NCI-H2107 (cell line): ENCODE data around the gene ZBTB8B.
"Not testable (repeated sequence)": the region's sequence is repeated elsewhere in the genome, so short reads cannot be mapped to it uniquely, and the experiment has no call there.

Source experiments
- DNase-seq: peaks from one replicate; lab custom pipeline; 2025; lab: John Stamatoyannopoulos, UW

ZBTB8B gene

GRCh38 chr1:32470431-32470830 is 5.6 kb downstream of the ZBTB8B start:
- DNase-seq, result no peak

DNA sequence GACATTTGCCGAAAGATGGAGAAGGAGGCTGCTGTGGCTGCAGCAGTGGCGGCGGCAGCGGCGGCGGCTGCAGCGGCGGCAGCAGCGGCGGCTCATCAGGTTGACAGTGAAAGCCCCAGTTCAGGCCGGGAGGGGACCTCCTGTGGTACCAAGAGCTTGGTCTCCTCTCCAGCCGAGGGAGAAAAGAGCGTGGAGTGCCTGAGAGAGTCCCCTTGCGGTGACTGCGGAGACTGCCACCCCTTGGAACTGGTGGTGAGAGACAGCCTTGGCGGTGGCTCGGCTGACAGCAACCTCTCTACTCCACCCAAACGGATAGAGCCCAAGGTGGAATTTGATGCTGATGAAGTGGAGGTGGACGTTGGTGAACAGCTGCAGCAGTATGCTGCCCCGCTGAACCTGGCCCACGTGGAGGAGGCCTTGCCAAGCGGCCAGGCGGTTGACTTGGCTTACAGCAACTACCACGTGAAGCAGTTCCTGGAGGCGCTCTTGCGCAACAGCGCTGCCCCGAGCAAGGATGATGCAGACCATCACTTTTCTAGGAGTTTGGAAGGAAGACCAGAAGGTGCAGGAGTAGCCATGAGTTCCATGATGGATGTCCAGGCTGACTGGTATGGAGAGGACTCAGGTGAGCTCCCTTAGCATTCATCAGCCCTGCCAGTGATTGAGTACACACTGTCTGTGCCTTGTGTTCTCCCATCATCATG is 6.3 kb downstream of the ZBTB8B start:
- no peak for DNase-seq

GRCh38 chr1:32471695-32472362 is 7.0 kb downstream of the ZBTB8B start:
- DNase-seq, result no peak

DNA sequence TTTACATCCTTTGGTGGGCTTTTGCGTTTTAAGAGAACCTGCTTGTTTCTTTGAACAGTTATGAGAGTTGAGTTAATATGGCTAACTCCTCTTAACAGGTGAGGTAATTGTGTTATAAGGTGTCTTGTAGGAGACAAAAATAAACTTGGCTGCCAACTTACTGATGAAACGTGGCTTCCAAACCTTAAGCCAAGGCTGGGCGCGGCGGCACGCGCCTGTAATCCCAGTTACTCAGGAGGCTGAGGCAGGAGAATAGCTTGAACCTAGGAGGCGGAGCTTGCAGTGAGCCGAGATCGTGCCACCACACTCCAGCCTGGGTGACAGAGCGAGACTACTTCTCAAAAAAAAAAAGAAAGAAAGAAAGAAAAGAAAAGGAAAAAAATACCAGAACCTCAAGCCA is 8.1 kb downstream of the ZBTB8B start:
- not testable (repeated sequence) for DNase-seq

- no peak for DNase-seq
These were observed 10.1 kb downstream of the ZBTB8B start for GRCh38 chr1:32474954-32475353.

- DNase-seq, result no peak
These were observed 15.1 kb downstream of the ZBTB8B start for GRCh38 chr1:32480003-32480402.

DNA sequence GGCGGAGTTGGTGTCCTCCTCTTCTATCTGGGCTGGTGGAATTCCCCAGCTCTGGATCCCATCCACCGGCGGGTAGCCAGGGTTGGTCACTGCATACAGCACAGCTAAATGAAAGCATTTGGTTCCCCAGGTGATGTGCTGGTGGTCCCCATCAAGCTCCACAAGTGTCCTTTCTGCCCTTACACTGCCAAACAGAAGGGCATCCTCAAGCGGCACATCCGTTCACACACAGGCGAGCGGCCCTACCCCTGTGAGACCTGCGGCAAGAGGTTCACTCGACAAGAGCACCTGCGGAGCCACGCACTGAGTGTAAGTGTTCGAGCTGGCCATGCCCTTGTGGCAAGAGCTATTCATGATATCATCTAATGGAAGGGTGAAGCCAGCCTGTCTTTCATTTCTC is 15.9 kb downstream of the ZBTB8B start:
- DNase-seq, result no peak

DNA sequence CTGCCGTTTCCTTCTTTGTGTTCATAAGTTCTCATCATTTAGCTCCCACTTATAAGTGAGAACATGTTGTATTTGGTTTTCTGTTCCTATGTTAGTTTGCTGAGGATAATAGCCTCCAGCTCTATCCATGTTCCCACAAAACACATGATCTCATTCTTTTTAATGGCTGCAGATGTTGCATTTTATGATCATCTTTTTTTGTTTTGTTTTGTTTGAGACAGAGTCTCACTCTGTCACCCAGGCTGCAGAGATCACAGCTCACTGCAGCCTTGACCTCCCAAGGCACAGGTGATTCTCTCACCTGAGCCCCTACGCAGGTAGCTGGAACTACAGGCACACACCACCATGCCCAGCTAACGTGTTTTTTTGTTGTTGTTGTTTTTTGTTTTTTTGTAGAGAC is 16.9 kb downstream of the ZBTB8B start:
- DNase-seq, result not testable (repeated sequence)

DNA sequence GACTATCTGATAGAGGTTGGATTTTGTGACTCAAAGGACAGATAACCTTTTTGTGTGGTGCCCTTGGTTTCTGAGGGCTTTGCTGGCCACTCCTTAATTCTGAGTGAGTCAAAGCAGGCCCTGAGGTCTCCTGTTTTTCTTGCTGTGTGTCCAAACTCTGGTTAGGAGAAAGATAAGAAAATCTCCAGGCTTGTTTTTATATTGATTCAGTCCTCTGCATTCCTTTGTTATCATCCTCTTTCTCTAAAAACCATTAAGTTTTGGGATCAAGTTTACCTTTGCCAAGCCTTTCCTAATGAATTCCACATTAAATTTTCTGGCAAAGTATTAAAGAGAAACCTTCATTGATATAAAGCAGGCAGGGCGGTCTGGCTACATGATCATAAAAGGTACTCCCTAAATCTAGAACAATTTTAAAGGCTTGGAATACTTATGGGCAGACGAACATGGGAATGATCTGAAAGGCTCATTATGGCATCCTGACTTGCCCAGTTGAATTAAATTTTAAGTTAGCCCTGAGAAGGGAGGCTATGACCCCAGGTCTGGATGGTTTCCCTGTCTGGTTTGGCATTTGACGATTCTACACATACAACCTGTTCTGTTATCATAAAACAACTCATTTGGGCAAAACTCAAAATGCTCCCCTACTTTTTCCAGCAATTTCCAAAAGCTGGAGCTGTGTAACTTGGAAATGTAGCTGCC is 20.8 kb downstream of the ZBTB8B start:
- no peak for DNase-seq

GRCh38 chr1:32486463-32487113 is 21.7 kb downstream of the ZBTB8B start:
- no peak for DNase-seq

DNA sequence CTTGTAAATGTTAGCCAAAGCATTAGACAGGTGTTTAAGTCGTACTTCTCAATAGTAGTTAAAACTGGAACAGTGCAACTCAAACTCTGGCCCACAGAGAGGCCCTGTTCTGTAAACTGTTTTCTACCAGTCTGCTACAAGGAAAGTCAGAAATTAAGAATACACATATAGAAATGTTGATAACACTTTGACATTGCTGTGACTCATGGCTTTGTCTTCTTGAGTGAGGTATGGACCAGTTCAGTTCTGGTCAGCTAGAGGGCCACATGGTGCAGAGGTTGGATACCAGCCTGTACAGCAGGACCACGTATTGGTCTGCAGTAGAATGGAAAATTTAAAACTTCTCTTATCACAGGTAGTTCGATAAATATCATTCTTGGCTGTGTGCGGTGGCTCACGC is 22.3 kb downstream of the ZBTB8B start:
- no peak for DNase-seq

DNA sequence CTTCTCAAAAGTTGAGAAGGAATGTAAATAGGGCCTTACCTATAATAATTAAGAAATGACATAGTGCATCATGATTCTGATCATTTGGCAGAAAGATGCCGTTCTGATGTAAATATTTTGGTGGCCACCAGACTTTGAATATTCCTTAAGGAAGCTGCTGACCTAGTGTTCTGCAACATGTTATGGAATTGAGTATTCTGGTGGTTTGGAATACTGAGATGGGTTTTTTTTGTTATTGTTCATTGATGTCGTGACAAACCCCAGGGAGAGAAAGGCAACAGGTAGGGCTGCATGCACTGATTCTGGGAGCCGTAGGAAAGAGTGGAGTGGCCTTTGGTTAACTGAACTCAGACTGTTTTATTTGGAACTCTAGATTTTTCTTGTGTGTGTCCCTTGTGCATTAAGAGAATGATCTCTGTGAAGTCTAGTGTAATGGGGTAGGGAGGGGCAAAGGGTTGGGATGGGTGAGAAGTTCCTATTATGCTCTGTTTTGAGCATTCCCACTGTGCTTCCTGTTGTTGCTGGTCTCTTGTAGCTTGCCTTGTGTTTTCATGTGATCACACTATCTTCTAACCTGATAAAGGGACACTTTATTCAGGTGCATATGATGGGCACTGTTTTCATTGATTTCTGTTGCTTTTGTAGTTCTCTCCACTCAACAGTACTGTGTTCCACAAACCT is 25.0 kb downstream of the ZBTB8B start:
- no peak for DNase-seq

DNA sequence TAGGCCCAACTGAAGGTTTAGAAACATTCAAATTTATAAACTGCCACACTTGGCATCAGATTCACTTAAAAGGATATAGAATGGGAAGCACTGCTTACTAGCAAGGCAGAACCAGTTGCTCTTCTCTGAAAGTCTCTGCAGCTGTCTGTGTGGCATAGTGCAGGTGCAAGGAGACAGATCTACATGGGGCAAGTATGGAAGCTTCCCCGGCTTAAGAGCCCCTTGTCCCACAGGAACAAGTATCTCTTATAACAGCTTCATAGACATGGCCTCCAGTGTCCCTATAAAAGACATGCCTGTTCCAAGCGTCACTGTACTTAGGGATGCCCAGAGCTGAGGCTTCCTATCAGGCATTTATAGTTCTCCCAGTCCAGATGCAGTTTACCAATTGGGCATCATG is 26.5 kb downstream of the ZBTB8B start:
- DNase-seq, result no peak

DNA sequence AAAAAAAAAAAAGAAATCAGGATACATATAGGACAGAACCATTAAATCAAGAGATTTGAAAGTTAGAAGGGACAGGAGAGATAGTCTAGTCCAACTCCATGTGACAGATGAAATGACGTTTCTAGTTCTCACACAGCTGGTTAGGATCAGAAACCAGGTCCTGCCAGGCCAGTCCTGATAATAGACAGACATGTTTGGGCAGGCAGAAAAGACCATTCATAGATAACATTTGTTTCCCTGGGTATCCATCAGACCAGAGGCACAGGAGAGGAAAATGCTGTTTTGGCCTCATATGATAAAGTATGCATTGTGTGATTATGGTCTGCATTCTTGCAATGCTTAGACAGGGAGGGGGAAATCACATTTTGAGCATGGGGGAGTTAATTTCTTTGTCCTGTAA is 29.3 kb downstream of the ZBTB8B start:
- no peak for DNase-seq

DNA sequence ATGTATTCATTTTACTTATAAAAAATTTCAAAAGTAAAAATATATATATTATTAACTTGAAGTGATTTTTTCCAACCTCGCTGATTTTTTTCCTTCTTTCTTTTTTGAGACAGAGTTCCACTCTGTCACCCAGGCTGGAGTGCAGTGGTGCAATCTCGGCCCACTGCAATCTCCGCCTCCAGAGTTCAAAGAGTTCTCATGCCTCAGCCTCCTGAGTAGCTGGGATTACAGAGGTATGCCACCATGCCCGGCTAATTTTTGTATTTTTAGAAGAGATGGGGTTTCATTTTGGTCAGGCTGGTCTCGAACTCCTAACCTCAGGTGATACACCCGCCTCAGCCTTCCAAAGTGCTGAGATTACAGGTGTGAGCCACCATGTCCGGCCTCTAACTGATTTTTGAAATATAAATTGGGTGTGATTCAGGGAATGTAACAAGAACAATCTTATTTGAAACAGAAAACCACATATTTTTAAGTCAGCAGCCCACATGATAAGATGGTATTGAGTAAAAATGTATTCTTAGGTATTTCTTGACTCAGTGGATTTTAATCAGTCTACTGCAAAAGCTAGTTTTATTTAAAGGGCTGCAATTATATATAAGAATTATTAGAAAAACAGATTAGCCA is 30.0 kb downstream of the ZBTB8B start:
- DNase-seq, result no peak

- no peak for DNase-seq
These were observed 31.3 kb downstream of the ZBTB8B start for GRCh38 chr1:32496127-32496526.

- no peak for DNase-seq
These were observed 33.9 kb downstream of the ZBTB8B start for GRCh38 chr1:32498751-32499150.

- DNase-seq, result peak; percentile 35
These were observed 35.7 kb downstream of the ZBTB8B start for GRCh38 chr1:32500387-32501209.

GRCh38 chr1:32501865-32502264 is 37.0 kb downstream of the ZBTB8B start:
- no peak for DNase-seq

GRCh38 chr1:32503153-32503552 is 38.3 kb downstream of the ZBTB8B start:
- no peak for DNase-seq

GRCh38 chr1:32507021-32507420 is 42.1 kb downstream of the ZBTB8B start:
- DNase-seq, result no peak
